SK-N-SH (cell line): ENCODE measurements around the gene SIGLEC12.
A peak's percentile ranks its signal among the peaks of the same experiment; 100 is the strongest.

ENCODE experiments used
- CHD2 ChIP-seq: fragments of 150-350 bp; IDR thresholded peaks from 2 replicates; pipeline ENCODE4 v1.6.1; 2018; ENCODE audit warnings: low read length; ENCODE audit not compliant: partially characterized antibody
- EP300 ChIP-seq, 2 experiments: IDR thresholded peaks; 2 replicates each; pipeline versions ENCODE4 v1.4.0 to v1.6.1; 2012; ENCODE audit warnings: borderline replicate concordance in 1 of 2, low read depth in 1 of 2, low read length in 1 of 2
- FOXM1 ChIP-seq: IDR thresholded peaks from 2 replicates; pipeline ENCODE4 v1.4.0; 2012; ENCODE audit warnings: low read depth, mild to moderate bottlenecking
- MEF2A ChIP-seq: IDR thresholded peaks from 2 replicates; pipeline ENCODE4 v1.4.0; 2012; ENCODE audit warnings: low read depth, borderline replicate concordance
- NFIC ChIP-seq: IDR thresholded peaks from 2 replicates; pipeline ENCODE4 v1.4.0; 2012; ENCODE audit warnings: borderline replicate concordance
- POLR2AphosphoS5 ChIP-seq: IDR thresholded peaks from 2 replicates; pipeline ENCODE4 v1.6.1; 2012; ENCODE audit warnings: low read depth, low read length
- RCOR1 ChIP-seq: fragments of 150-350 bp; IDR thresholded peaks from 2 replicates; pipeline ENCODE4 v1.6.1; 2017; ENCODE audit warnings: antibody characterized with exemption, low read length
- REST ChIP-seq: IDR thresholded peaks from 2 replicates; pipeline ENCODE4 v1.6.1; 2012; ENCODE audit warnings: mild to moderate bottlenecking, low read depth, low read length, moderate library complexity
- SMC3 ChIP-seq: IDR thresholded peaks from 2 replicates; pipeline ENCODE4 v1.6.1; 2012; ENCODE audit warnings: low read depth, low read length, improper control_type of control experiment
- USF1 ChIP-seq: IDR thresholded peaks from 2 replicates; pipeline ENCODE4 v1.4.0; 2012; ENCODE audit warnings: low read depth, borderline replicate concordance
- TF ChIP-seq, protein P1 (sequence below): fragments of 200-600 bp; sonication (generic); IDR thresholded peaks from 2 replicates; pipeline ENCODE4 v1.6.1; 2017; ENCODE audit warnings: antibody characterized with exemption, mild to moderate bottlenecking, moderate library complexity

DNA sequence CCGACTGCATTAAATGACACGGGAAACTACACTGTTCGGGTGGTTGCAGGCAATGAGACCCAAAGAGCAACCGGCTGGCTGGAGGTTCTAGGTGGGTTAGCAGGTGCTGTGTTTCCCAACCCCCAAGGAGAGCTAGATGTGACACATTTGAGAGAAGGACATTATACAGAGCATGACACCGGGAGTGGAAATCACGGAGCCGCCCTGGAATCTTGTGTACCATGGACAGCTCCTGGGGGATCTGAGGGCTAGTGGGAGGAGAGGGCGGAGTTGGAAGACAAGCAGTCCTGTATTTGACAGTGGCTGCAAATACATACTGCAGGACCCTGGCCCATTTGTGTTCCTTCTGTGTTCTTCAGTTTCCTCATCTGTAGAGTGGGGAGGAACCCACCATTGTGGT is 21.0 kb downstream of the SIGLEC12 start:
- TF ChIP-seq, protein P1, sequence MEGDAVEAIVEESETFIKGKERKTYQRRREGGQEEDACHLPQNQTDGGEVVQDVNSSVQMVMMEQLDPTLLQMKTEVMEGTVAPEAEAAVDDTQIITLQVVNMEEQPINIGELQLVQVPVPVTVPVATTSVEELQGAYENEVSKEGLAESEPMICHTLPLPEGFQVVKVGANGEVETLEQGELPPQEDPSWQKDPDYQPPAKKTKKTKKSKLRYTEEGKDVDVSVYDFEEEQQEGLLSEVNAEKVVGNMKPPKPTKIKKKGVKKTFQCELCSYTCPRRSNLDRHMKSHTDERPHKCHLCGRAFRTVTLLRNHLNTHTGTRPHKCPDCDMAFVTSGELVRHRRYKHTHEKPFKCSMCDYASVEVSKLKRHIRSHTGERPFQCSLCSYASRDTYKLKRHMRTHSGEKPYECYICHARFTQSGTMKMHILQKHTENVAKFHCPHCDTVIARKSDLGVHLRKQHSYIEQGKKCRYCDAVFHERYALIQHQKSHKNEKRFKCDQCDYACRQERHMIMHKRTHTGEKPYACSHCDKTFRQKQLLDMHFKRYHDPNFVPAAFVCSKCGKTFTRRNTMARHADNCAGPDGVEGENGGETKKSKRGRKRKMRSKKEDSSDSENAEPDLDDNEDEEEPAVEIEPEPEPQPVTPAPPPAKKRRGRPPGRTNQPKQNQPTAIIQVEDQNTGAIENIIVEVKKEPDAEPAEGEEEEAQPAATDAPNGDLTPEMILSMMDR = no peak
- no peak for TF ChIP-seq USF1
- no peak for TF ChIP-seq NFIC
- no peak for TF ChIP-seq CHD2
- TF ChIP-seq REST = peak; percentile 95
- TF ChIP-seq RCOR1 = no peak
- TF ChIP-seq SMC3 = no peak
- TF ChIP-seq MEF2A = no peak
- no peak for TF ChIP-seq FOXM1
- no peak for TF ChIP-seq POLR2AphosphoS5
- no peak for TF ChIP-seq EP300 (IDR thresholded peaks at IDR 0.05; ENCODE audit: borderline replicate concordance in 1 of 2, low read depth in 1 of 2, low read length in 1 of 2)
